Testis (tissue), 3 donors: ENCODE data around the gene EMILIN2. TPM values are rescaled to one million over a fixed set of nuclear protein-coding genes. Genes with fewer than 3 reads are reported as not detected.
"Not testable (repeated sequence)": the region's sequence is repeated elsewhere in the genome, so short reads cannot be mapped to it uniquely, and the experiment has no call there.

Experiments used
- DNase-seq: peaks from one replicate; pipeline ENCODE4 v3.0.0-alpha.2; 2019
- H3K27ac ChIP-seq, 2 donors: fragments of 200-600 bp; sonication (generic); one replicate each; pipeline ENCODE4 v1.5.1; 2019
- H3K27me3 ChIP-seq: fragments of 200-600 bp; sonication (generic); one replicate; pipeline ENCODE4 v1.5.1; 2019
- H3K36me3 ChIP-seq: fragments of 200-600 bp; sonication (generic); one replicate; pipeline ENCODE4 v1.5.1; 2017; ENCODE audit warnings: low read depth; ENCODE audit errors: missing control alignments
- H3K4me1 ChIP-seq: fragments of 200-600 bp; sonication (generic); one replicate; pipeline ENCODE4 v1.5.1; 2019
- H3K4me3 ChIP-seq, 2 donors: fragments of 200-600 bp; sonication (generic); one replicate each; pipeline ENCODE4 v1.5.1; 2017 to 2019
- H3K9me3 ChIP-seq: fragments of 200-600 bp; sonication (generic); one replicate; pipeline ENCODE4 v1.5.1; 2017
- POLR2A ChIP-seq: fragments of 450-650 bp; IDR thresholded peaks from one replicate; pipeline ENCODE4 v1.6.1; 2017; ENCODE audit warnings: antibody characterized with exemption, mild to moderate bottlenecking, moderate library complexity
- WGBS, 2 donors: methylation state at CpG; one replicate each; pipeline ENCODE4 v1.1.5; 2018; 5-methylcytosine and 5-hydroxymethylcytosine counted together
- intact Hi-C: fragments of 100-400 bp; cut with DNase I; formaldehyde crosslinking; loops from one replicate; pipeline ENCODE4 v1.15.1; 2023; ENCODE audit warnings: low total_unique reads
- polyA plus RNA-seq: library from polyadenylated mRNA; stranded (reverse); fragments of 350-450 nt; fragmentation: Illumina TruSeq; extraction: RNeasy Lipid Tissue Mini Kit (QIAGEN cat#74804); gene quantifications from one replicate; pipeline ENCODE4 v1.2.3, GENCODE V29; 2014; ENCODE audit warnings: low read depth, low replicate concordance; ENCODE audit not compliant: insufficient read depth
- total RNA-seq, 2 donors: library from RNA; depleted of rRNA; stranded (reverse); fragments of >200 nt; gene quantifications; one replicate each; pipeline ENCODE4 v1.2.3, GENCODE V29; 2016
- TF ChIP-seq, protein P1 (sequence below), 3 experiments: fragments of 450-650 bp in 2 of 3; fragments of 200-600 bp in 1 of 3; sonication (generic) in 1 of 3; IDR thresholded peaks; one replicate each; pipeline ENCODE4 v1.5.1; 2016 to 2019; ENCODE audit warnings: antibody characterized with exemption in 3 of 3, mild to moderate bottlenecking in 2 of 3, moderate library complexity in 1 of 3

The EMILIN2 gene
- total and polyA plus RNA-seq, 3 donors from 2014 or later = 21.4 to 34.1 (median 26.4) TPM

DNA sequence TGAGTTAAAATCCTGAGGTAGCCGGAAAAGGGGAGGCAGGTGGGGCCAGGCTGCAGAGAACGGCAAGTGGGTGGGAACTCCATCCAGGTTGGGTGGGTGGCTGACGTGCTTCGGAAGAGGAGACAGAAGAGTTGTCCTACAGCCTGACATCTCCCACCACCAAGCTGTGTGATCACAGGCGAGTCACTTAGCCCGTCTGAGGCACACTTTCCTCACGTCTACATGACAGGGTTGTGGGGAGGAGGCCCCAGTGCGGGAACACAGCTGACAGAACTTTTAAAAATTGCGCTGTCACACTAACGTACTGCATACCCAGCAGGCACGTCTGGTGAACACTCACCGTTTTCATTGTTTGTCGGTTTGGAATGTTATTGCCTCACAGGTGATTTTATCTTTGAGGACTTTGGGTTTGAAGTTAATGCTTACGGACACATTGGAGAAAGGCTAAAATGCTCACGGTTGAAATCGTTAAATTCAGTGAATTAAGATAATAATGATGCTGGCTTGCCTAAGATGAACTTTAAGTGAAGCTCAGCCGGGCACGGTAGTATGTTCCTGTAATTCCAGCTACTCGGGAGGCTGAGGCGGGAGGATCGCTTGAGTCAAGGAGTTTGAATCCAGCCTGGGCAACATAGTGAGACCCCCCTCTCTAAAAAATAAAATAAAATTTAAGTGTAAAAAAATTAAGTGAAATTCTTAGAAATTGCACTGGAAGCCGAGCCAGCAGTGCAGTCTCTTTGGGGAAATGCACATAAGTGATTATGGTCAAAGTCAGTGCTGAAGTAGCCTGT lies 8.9 kb downstream of the EMILIN2 start:
- peak overlapping the region in 1 of 2 donors; percentile 56 for H3K27ac ChIP-seq
- TF ChIP-seq POLR2A = no peak
- TF ChIP-seq, protein P1, sequence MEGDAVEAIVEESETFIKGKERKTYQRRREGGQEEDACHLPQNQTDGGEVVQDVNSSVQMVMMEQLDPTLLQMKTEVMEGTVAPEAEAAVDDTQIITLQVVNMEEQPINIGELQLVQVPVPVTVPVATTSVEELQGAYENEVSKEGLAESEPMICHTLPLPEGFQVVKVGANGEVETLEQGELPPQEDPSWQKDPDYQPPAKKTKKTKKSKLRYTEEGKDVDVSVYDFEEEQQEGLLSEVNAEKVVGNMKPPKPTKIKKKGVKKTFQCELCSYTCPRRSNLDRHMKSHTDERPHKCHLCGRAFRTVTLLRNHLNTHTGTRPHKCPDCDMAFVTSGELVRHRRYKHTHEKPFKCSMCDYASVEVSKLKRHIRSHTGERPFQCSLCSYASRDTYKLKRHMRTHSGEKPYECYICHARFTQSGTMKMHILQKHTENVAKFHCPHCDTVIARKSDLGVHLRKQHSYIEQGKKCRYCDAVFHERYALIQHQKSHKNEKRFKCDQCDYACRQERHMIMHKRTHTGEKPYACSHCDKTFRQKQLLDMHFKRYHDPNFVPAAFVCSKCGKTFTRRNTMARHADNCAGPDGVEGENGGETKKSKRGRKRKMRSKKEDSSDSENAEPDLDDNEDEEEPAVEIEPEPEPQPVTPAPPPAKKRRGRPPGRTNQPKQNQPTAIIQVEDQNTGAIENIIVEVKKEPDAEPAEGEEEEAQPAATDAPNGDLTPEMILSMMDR (IDR thresholded peaks at IDR 0.05) = no peak
- whole genome bisulfite sequencing, 2 donors = 95% methylated on average over 22 of the region's 22 CpGs
- intact Hi-C loops = no loop called here
- H3K36me3 ChIP-seq = no peaks in the 10 kb centered on the region
- H3K27me3 ChIP-seq = no peaks in the 10 kb centered on the region
- no peak for DNase-seq
- H3K9me3 ChIP-seq = no peaks in the 10 kb centered on the region
- H3K4me1 ChIP-seq = peaks cover 24% of the 10 kb centered on the region
- H3K4me3 ChIP-seq = no peak overlapping the region

GRCh38 chr18:2856547-2857170 lies 9.9 kb downstream of the EMILIN2 start:
- Histone ChIP-seq H3K9me3 (no peaks in the 10 kb centered on the region), H3K4me3 (no peak overlapping the region), H3K27me3 (no peaks in the 10 kb centered on the region), H3K4me1 (peaks cover 24% of the 10 kb centered on the region), H3K27ac (peak overlapping the region in 1 of 2 donors; percentile 56), H3K36me3 (no peaks in the 10 kb centered on the region)
- no peak for DNase-seq
- TF ChIP-seq, protein P1 (IDR thresholded peaks at IDR 0.05) = no peak
- no peak for TF ChIP-seq POLR2A
- intact Hi-C loops = no loop called here
- 47 to 51% methylated on average over 11 of the region's 11 CpGs for WGBS, 2 donors

GRCh38 chr18:2857491-2858131 lies 10.8 kb downstream of the EMILIN2 start:
- Histone ChIP-seq H3K36me3 (no peaks in the 10 kb centered on the region), H3K9me3 (no peaks in the 10 kb centered on the region), H3K4me3 (no peak overlapping the region), H3K27ac (peak overlapping the region in 1 of 2 donors; percentile 56), H3K27me3 (no peaks in the 10 kb centered on the region), H3K4me1 (peaks cover 24% of the 10 kb centered on the region)
- intact Hi-C loops = no loop called here
- DNase-seq = peak; percentile 81
- TF ChIP-seq, protein P1 (IDR thresholded peaks at IDR 0.05) = no peak
- TF ChIP-seq POLR2A = no peak
- WGBS, 2 donors = 27 to 39% methylated on average over 18 of the region's 18 CpGs

- DNase-seq, H3K9me3 ChIP-seq, intact Hi-C loops, H3K4me3 ChIP-seq, H3K27me3 ChIP-seq, H3K27ac ChIP-seq, H3K36me3 ChIP-seq: not testable (repeated sequence)
- H3K4me1 ChIP-seq = peaks cover 11% of the 10 kb centered on the region
Observed at GRCh38 chr18:2860397-2860796, 13.6 kb downstream of the EMILIN2 start.

- DNase-seq, intact Hi-C loops, H3K4me1 ChIP-seq, H3K36me3 ChIP-seq, H3K27ac ChIP-seq, H3K9me3 ChIP-seq, H3K27me3 ChIP-seq, H3K4me3 ChIP-seq: not testable (repeated sequence)
- WGBS, 2 donors = 67 to 72% methylated on average over 1 of the region's 1 CpG
Observed at GRCh38 chr18:2863997-2864396, 17.2 kb downstream of the EMILIN2 start.

GRCh38 chr18:2866465-2866864 lies 19.7 kb downstream of the EMILIN2 start:
- H3K36me3 ChIP-seq, H3K4me1 ChIP-seq, H3K27me3 ChIP-seq, H3K9me3 ChIP-seq, DNase-seq, intact Hi-C loops, H3K4me3 ChIP-seq, H3K27ac ChIP-seq: not testable (repeated sequence)
- 45 to 76% methylated on average over 2 of the region's 2 CpGs for WGBS, 2 donors
